Iris pigment epithelial cell (primary cell): ENCODE data around the gene LRBA.
A peak's percentile ranks its signal among the peaks of the same experiment; 100 is the strongest.
"Not testable (repeated sequence)": the region's sequence is repeated elsewhere in the genome, so short reads cannot be mapped to it uniquely, and the experiment has no call there.

Experiments
- DNase-seq: peaks from one replicate; pipeline ENCODE4 v3.0.0-alpha.2; 2011; ENCODE audit warnings: low read depth

LRBA gene, protein sequence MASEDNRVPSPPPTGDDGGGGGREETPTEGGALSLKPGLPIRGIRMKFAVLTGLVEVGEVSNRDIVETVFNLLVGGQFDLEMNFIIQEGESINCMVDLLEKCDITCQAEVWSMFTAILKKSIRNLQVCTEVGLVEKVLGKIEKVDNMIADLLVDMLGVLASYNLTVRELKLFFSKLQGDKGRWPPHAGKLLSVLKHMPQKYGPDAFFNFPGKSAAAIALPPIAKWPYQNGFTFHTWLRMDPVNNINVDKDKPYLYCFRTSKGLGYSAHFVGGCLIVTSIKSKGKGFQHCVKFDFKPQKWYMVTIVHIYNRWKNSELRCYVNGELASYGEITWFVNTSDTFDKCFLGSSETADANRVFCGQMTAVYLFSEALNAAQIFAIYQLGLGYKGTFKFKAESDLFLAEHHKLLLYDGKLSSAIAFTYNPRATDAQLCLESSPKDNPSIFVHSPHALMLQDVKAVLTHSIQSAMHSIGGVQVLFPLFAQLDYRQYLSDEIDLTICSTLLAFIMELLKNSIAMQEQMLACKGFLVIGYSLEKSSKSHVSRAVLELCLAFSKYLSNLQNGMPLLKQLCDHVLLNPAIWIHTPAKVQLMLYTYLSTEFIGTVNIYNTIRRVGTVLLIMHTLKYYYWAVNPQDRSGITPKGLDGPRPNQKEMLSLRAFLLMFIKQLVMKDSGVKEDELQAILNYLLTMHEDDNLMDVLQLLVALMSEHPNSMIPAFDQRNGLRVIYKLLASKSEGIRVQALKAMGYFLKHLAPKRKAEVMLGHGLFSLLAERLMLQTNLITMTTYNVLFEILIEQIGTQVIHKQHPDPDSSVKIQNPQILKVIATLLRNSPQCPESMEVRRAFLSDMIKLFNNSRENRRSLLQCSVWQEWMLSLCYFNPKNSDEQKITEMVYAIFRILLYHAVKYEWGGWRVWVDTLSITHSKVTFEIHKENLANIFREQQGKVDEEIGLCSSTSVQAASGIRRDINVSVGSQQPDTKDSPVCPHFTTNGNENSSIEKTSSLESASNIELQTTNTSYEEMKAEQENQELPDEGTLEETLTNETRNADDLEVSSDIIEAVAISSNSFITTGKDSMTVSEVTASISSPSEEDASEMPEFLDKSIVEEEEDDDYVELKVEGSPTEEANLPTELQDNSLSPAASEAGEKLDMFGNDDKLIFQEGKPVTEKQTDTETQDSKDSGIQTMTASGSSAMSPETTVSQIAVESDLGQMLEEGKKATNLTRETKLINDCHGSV (N-terminal part only)

DNA sequence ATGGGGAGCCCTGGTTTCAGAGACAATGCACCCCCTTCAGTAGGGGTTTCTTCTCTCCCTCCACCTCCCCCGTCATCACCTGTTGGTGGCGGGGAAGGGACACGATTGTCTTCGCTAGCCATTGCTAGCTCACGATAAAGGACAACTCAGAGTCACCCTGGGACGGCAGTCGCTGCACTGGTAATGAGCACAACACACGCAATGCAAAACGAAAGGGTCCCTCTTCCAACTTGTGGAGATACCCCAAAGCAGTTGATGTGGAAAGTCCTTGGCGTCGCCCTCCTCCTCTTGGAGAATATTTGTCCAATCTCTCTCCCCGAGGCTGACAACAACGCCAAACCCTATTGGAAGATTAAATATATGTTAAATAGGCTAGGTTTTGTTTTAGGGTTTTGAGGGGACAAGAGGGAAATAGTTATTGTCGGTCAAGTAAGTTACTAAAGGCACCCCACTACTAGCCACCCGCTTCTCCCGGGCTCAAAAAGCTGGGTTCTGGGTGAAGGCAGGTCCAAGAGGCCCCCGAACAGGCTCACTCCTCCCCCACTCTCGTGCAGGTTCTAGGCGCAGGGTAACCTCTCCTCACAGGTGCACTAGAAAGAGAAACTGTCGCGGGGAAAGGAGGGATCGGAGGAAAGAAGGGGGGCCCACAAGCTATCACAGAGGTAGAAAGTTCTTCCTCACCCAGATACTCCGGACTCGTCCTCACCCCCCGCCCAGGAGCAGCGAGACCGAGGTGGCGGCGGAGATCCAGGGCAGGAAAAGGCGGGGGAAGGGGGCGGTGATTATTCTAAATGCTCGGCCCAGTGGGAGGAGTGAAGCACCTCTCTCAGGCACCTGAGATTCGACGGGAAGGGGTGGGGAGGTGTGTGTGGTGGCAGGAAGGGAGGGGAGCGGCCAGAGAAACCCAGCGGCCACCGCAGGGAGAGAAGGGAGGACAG, at the start of gene LRBA:
LRBA (minus strand) TSS at position 764 of the 938 bp plus-strand sequence; CDS start at position 122, 642 bp downstream.
- peak; percentile 57 for DNase-seq

DNA sequence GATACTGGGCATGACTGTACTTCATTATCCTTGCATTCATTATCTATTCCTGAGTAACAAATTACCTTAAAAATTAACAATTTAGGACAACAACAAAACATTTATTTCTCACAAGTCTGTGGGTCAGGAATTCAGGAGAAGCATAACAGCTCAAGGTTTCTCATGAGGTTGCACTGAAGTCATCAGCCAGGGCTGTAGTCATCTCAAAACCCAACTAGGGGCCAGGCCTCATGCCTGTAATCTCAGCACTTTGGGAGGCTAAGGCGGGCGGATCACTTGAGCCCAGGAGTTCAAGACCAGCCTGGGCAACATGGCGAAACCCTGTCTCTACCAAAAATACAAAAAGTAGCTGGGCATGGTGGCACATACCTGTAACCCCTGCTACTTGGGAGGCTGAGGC, 48.1 kb upstream of the LRBA start:
- not testable (repeated sequence) for DNase-seq

DNA sequence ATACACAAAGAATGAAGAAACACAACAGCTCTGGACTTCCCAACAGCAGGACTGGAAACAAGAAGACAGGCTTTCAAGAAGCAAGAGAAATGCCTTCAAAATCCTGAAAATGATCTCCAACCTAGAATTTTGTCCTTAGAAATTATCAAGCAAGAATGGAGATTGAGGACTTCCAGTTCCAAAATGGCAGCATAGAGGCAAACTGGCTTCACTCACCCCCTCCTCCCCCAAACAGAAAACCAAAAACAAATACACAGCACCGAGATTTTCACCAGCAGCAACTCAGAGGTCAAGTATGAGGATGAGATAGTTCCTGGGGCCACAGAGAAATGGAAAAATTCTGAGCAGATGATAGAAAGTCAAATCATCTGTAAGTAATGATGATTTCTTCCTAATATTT, 40.5 kb upstream of the LRBA start:
- DNase-seq = no peak

DNA sequence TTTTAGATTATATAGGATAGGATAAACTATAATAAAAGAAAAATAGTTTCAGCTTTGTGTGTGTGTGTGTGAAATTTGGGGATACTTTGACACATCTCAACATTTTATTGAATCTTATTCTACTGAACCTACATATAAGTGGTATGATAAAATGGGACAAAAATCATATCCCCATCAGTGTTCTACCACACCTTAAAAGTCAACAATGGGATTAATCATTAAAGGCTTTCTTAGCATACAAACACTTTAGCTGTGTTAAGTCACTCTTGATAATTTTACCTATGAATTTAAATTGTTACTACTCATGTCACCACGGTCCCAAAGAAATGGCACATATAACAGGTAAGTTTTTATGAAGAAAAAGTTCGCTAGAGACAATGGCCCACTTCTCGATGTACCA, 37.7 kb upstream of the LRBA start:
- DNase-seq = no peak

DNA sequence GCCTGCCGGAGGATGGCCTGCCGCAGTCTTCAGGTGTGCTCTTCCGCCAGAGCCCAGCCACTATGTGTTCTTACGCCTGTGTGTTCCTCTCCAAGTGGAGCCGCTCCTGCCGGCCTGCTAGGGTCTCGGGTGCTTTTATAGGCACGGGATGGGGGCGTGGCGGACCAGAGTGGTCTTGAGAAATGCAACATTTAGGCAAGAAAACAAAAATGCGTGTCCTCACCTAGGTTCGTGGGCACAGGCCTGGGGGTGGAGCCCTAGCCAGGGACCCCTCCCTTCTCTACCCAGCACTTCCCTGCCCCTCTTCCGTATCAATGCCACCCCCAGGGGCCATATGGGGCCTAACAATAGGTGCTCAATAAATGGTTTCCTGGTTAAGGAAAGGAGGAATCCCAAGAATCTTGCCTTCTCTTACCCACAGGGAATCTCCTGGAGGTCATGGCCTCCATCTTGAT, 34.4 kb upstream of the LRBA start:
- DNase-seq = no peak

DNA sequence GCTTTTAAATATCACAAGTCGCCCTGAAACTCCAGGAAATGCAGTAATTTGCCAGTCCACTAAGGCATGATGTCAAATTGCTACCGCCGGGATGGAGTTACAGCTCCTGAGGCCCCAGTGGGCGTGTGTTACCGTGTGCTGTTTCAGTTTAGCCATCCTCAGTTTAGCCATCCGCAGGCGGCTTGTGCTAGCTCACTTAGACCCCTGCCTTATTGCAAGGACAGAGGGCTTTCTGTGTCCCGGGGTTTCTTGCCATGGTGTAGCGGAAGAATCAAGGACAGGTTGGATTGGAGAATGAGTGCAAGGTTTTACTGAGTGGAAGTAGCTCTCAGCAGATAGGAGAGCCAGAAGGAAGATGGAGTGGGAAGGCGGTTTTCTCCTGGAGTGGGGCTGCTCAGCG, 33.8 kb upstream of the LRBA start:
- no peak for DNase-seq

DNA sequence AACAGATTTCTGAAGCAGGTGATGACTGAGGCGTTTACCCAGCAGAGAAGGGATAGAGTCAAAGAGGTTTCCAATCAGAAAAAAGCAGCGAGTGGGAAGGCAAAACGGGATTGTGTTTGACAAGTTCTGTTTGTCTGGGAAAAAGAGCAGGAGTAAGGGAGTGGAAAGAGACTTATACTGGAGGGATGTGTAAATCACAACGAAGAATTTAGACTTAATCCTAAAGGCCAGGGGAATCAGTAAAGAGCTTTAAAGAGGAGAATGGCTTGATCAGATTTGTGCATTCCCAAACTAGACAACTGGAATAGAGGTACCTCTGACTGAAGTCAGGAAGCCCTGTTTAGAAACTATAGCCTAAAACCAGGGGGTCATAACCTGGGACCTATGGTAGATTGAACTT, 31.5 kb upstream of the LRBA start:
- no peak for DNase-seq

DNA sequence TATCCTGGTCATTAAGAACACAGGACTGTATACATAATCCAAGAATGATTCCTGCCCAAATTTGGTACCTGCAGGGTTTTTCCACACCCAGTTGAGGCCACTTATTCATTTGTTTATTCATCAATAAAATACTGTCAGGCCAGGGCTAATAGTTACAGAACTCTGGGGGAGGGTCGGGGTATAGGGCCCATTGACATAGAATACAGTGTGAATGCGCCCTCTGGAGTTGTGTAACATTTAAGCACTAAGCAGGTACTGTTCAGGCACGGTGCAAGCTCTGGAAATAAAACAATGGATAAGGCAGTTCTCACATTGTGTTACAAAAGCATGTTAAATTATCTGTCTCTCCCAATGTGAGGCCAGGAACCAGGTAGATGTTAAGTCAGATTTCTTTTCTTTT, 30.8 kb upstream of the LRBA start:
- DNase-seq = no peak

DNA sequence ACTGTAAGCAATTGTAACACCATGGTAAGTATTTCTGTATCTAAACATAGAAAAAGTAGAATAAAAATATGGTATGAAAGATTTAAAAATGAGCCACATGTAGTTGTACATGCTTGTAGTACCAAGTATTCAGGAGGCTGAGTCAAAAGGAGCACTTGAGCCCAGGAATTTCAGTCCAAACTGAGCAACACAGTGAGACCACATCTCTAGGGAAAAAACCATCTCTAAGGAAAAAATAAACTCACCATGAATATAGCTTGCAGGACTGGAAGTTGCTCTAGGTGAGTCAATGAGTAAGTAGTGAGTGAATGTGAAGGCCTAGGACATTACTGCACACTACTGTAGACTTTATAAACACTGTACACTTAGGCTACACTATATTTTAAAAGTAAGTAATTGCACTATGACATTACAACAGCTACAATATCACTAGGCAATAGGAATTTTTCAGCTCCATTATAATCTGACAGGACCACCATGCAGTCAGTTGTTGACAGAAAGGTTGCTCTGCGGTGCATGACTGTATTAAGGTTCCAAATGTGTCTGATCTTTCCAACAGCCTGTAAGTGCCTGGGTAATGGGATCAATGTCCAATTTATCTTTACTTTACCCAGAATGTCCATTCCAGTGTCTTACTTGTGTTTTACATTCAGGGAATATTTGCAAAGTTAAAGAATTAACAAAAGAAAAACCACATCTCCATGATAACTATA, 28.9 kb upstream of the LRBA start:
- no peak for DNase-seq

DNA sequence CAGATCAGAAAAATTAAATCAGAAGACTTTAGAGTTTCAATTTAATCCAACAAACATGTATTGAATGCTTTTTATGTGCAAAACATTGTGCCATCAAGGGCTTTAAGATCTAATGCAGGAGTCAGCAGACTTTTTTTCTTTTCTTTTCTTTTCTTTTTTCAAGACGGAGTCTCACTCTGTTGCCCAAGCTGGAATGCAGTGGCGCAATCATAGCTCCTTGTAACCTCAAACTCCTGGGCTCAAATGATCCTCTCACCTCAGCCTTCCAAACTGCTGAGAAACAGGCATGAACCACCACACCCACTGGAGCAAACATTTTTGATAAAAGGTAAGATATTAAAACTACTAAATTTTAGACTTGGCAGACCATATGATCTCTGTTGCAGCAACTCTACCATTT, 24.6 kb upstream of the LRBA start:
- DNase-seq = peak; percentile 18

DNA sequence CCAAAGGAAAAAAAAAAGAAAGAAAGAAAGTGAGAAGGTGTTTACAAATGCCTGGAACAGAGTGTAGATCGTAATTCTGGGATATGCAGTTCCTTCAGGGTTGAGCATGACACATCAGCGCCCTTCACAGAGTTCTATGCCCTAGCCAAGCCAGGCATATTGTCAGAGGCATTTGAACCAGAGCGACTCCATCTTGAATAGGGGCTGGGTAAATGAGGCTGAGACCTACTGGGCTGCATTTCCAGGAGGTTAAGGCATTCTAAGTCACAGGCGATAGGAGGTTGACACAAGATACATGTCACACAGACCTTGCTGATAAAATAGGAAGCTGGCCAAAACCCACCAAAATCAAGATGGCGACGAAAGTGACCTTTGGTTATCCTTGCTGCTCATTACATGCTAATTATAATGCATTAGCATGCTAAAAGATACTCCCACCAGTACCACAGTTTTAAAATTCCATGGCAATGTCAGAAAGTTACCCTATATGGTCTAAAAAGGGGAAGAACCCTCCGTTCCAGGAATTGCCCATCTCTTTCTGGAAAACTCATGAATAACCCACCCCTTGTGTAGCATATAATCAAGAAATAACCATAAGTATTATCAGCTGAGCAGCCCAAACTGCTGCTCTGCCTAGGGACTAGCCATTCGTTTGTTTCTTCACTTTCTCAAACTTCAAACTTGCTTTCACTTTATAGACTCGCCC, 23.5 kb upstream of the LRBA start:
- DNase-seq = no peak

DNA sequence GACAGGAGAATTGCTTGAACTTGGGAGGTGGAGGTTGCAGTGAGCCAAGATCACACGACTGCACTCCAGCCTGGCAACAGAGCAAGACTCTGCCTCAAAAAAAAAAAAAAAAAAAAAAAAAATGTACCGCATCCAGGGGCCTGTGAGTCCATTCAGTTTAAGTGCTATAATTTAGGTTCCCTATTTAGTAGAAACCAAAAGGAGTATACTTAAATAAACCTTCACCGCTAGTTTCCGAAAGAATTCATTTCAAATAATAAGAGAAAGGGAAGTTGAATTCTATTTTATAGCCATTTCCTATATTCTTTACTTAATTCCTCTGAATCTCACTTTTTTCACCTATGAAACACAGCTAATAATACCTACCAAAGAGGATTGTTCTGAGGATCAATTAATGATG, 20.8 kb upstream of the LRBA start:
- DNase-seq = no peak

DNA sequence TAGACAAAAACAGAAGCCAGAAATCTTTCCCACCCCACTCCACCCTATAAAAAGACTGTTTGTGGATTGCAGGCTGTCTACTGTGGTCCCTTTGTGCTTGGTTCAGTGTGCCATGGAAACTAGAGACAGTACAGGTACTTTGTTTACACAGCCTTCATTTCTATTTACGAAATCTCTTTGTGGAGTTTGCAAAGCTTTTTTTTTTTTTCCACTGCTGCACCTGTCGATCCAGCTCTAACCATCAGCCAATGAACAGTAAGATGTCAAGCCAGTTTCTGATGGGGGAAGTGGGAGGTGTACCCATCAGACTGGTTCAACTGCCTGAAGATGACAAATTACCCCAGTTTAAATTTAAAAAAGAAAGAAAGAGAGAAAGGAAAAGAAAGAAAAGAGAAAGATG, 20.2 kb upstream of the LRBA start:
- DNase-seq = no peak

DNA sequence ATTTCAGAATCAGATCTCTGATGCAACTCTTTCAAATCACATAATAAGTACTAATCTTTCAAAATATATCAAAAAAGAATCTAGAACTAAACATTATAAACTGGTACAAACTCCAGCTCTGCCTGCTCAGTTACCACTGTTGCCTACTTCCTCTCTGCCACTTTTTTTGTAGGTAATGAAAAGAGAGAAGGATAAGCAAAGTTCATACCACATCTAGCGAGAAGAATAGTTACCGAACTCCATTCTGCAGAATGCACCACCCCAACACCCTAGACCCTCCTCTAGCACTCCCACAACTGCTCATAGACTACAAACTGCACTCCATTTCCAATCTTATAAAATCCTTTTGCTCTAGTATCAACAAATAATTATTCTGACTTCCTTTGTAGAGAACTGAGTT, 19.7 kb upstream of the LRBA start:
- DNase-seq = no peak

DNA sequence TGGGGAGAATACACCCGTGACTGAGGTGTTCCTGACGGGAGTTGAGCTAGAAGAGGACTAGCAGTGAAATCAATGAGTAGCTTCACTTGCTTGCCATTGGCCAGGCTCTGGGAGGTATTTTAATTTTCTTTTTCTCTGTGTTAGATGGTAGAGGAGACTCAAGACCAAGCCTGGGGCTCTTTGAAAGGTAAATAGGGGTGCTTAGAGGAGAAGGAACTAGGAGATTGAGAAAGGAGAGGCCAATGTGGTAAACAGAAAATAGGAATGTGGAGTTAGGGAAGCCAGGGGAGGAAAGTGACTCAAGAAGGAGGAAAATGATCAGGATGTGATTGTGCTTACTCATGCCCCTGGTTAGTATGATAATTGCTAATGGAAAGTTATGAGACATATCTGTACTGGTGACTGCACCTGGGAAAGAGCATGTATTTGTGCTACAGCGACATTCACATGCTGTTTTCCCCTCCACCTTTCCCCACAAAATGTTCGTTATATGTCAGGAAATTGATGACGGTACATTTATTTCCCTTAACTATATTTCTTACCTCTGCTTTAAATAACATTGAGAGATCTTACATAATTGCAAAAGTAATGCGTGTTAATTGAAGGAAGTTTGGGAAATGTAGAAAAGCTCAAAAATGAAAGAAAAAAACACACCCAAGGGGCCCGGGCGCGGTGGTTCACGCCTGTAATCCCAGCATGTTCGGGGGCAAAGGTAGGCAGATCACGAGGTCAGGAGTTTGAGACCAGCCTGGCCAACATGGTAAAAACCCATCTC, 16.9 kb upstream of the LRBA start:
- DNase-seq = peak; percentile 73

DNA sequence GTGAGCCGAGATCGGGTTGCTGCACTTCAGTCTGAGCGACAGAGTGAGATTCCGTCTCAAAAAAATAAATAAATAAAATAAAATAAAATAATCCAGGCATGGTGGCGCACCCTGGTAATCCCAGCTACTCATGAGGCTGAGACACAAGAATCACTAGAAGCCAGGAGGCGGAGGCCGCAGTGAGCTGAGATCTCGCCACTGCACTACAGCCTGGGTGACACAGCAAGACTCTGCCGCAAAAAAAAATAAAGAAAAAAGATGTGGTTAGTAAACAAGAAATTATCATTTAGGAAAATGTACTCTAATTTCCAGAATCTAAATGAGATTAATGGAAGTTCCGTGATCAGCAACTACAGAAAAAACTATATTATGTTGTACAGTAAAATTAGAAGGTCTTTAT, 14.5 kb upstream of the LRBA start:
- DNase-seq = no peak

DNA sequence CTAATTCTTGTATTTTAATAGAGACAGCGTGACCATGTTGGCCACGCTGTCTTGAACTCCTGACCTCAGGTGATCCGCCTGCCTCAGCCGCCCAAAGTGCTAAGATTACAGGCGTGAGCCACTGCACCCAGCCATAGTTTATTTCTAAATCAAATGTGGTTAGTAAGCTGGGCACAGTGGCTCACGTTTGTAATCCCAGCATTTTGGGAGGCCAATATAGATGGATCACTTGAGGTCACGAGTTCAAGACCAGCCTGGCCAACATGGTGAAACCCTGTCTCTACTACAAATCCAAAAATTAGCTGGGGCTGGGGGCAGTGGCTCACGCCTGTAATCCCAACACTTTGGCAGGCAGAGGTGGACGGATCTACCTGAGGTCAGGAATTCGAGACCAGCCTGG, 13.9 kb upstream of the LRBA start:
- not testable (repeated sequence) for DNase-seq

DNA sequence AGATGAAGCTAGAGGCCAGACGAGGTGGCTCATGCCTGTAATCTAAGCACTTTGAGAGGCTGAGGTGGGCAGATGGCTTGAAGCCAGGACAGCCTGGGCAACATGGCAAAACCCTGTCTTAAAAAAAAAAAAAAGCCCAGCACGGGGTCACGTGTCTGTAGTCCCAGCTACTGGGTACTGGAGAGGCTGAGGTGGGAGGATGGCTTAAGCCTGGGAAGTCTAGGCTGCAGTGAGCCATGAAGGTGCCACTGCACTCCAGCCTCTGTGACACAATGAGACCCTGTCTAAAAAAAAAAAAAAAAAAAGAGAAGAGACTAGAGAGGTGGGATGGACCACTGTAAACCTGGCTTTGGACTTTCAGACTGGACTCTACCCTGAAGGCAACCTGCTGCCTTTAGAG, 10.7 kb upstream of the LRBA start:
- DNase-seq = no peak

DNA sequence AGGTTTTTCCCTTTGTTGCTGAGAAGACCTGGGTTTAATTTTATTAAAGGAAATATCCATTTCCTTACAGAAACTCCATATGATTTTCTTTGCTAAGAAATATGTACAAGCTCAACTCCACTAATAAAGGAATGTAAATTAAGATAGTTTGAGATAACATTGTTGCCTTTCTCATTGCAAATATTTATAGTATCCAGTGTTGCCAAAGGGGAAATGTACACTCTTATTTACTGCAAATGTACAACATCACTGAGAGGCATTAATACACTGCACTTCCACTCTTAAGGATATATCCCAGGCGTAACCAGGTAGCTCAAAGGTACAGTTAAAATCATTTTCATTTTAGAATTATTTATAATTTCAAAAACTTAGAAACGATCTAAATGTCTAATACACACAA, 7.5 kb upstream of the LRBA start:
- no peak for DNase-seq
